K562 (cell line): ENCODE data around the gene NAB1. TPM values are rescaled to one million over a fixed set of nuclear protein-coding genes. Genes with fewer than 3 reads are reported as not detected.

ENCODE experiments used
- CHD1 ChIP-seq: fragments of 200-600 bp; sonication (generic); IDR thresholded peaks from one replicate; pipeline ENCODE4 v1.6.1; 2012; ENCODE audit warnings: mild to moderate bottlenecking, moderate library complexity, low read length, inconsistent platforms
- CTBP1 ChIP-seq: fragments of 450-650 bp; IDR thresholded peaks from 2 replicates; pipeline ENCODE4 v1.6.1; 2016; ENCODE audit warnings: borderline replicate concordance
- DPF2 ChIP-seq: fragments of 450-650 bp; IDR thresholded peaks from 2 replicates; pipeline ENCODE4 v1.6.1; 2016
- FOSL1 ChIP-seq: fragments of 200-800 bp; sonication (Bioruptor generic); conservative IDR thresholded peaks from 2 replicates; pipeline ENCODE4 v1.6.1; 2016; ENCODE audit warnings: missing genetic modification characterization, missing compliant biosample characterization
- GABPB2 ChIP-seq: fragments of 250-450 bp; sonication (Bioruptor Pico); conservative IDR thresholded peaks from 2 replicates; pipeline ENCODE4 v1.5.1; 2021; ENCODE audit warnings: mild to moderate bottlenecking
- IRF2 ChIP-seq: sonication (generic); formaldehyde crosslinking; IDR thresholded peaks from 2 replicates; pipeline ENCODE4 v1.8.1; 2022; ENCODE audit warnings: mild to moderate bottlenecking, missing genetic modification reagents
- MAFF ChIP-seq: IDR thresholded peaks from 2 replicates; pipeline ENCODE4 v1.6.1; 2012; ENCODE audit warnings: low read length, improper control_type of control experiment
- NR2C1 ChIP-seq, 2 experiments: fragments of 450-650 bp; IDR thresholded peaks; 2 replicates each; pipeline ENCODE4 v1.6.1; 2017; ENCODE audit warnings: mild to moderate bottlenecking in 2 of 2, antibody characterized with exemption in 1 of 2, inconsistent platforms in 1 of 2, missing compliant biosample characterization in 1 of 2, missing genetic modification characterization in 1 of 2
- PCBP1 ChIP-seq: fragments of 200-400 bp; formaldehyde crosslinking; IDR thresholded peaks from 2 replicates; pipeline ENCODE4 v1.6.1; 2018; ENCODE audit warnings: mild to moderate bottlenecking, low read depth, low read length; ENCODE audit not compliant: poor library complexity, severe bottlenecking
- TEAD4 ChIP-seq, 2 experiments: sonication (generic) in 1 of 2; formaldehyde crosslinking in 1 of 2; IDR thresholded peaks; 2 replicates each; pipeline versions ENCODE4 v1.6.1 to v1.8.0; 2012 to 2022; ENCODE audit warnings: borderline replicate concordance in 1 of 2, inconsistent platforms in 1 of 2, low read length in 1 of 2, mild to moderate bottlenecking in 1 of 2, missing genetic modification reagents in 1 of 2
- XRCC5 ChIP-seq: fragments of 200-400 bp; formaldehyde crosslinking; IDR thresholded peaks from 2 replicates; pipeline ENCODE4 v1.6.1; 2017; ENCODE audit warnings: low read depth, mild to moderate bottlenecking, low read length
- ZBTB8A ChIP-seq: fragments of 450-650 bp; IDR thresholded peaks from 2 replicates; pipeline ENCODE4 v1.6.1; 2018; ENCODE audit warnings: mild to moderate bottlenecking, moderate library complexity; ENCODE audit not compliant: partially characterized antibody
- ZC3H8 ChIP-seq: fragments of 450-650 bp; IDR thresholded peaks from 2 replicates; pipeline ENCODE4 v1.6.1; 2017
- ZNF408 ChIP-seq: fragments of 250-450 bp; sonication (Bioruptor Pico); IDR thresholded peaks from 2 replicates; pipeline ENCODE4 v1.4.0; 2020; ENCODE audit warnings: low read depth, mild to moderate bottlenecking, moderate library complexity
- ZSCAN32 ChIP-seq: fragments of 450-650 bp; formaldehyde crosslinking; IDR thresholded peaks from 2 replicates; pipeline ENCODE4 v1.4.0; 2020; ENCODE audit warnings: mild to moderate bottlenecking, moderate library complexity
- polyA plus RNA-seq, 8 experiments: library from polyadenylated mRNA; depleted of rRNA in 4 of 8; stranded (reverse) in 5 of 8; unstranded in 3 of 8; fragments of >200 nt; fragmentation: Nextera tagmentation in 2 of 8; fragmentation: Illumina TruSeq in 1 of 8; extraction: Ambion mirVana in 2 of 8; extraction: Trizol in 1 of 8; gene quantifications; 2 replicates each; pipeline versions ENCODE4 v1.2.1 to v1.2.3, GENCODE V29; 2011 to 2014; ENCODE audit warnings: inconsistent platforms in 1 of 8, missing spikeins in 1 of 8
- total RNA-seq, 7 experiments: library from RNA; depleted of rRNA in 6 of 7; stranded (reverse); fragments of >200 nt in 6 of 7; fragmentation: Illumina TruSeq in 2 of 7; extraction: Trizol in 2 of 7; gene quantifications; 2 replicates each; pipeline versions ENCODE4 v1.2.1 to v1.2.3, GENCODE V29; 2011 to 2021; ENCODE audit warnings: low replicate concordance in 1 of 7
- TF ChIP-seq, protein P1 (sequence below): fragments of 450-650 bp; IDR thresholded peaks from 2 replicates; pipeline ENCODE4 v1.6.1; 2016; ENCODE audit warnings: low read depth
- TF ChIP-seq, protein P2 (sequence below): sonication (generic); formaldehyde crosslinking; IDR thresholded peaks from 2 replicates; pipeline ENCODE4 v1.5.0; 2020; ENCODE audit warnings: missing genetic modification reagents
- TF ChIP-seq, protein P3 (sequence below): sonication (generic); formaldehyde crosslinking; IDR thresholded peaks from 2 replicates; pipeline ENCODE4 v1.8.0; 2022; ENCODE audit warnings: mild to moderate bottlenecking, missing genetic modification reagents, borderline replicate concordance

The NAB1 gene
- total and polyA plus RNA-seq, 9 of the 15 experiments (the other 6 are each of a cell fraction or from before 2014, with no cell fraction given) = 3.1 to 23.0 (median 16.3) TPM

DNA sequence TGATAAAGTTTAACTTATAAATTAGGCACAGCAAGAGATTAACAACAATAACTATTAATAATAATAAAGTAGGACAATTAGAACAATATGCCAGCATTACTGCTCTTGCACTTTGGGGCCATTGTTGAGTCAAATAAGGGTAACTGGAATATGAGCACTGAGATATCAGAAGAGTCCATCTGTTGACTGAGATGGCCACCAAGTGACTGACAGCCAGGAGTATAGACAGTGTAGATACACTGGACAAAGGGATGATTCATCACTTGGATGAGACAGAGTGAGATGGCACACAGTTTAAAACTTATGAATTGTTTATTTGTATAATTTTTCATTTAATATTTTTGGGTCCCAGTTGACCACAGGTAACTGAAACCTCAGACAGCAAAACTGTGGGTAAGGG lies 20.0 kb downstream of the NAB1 start (continued):
- TF ChIP-seq, protein P1, sequence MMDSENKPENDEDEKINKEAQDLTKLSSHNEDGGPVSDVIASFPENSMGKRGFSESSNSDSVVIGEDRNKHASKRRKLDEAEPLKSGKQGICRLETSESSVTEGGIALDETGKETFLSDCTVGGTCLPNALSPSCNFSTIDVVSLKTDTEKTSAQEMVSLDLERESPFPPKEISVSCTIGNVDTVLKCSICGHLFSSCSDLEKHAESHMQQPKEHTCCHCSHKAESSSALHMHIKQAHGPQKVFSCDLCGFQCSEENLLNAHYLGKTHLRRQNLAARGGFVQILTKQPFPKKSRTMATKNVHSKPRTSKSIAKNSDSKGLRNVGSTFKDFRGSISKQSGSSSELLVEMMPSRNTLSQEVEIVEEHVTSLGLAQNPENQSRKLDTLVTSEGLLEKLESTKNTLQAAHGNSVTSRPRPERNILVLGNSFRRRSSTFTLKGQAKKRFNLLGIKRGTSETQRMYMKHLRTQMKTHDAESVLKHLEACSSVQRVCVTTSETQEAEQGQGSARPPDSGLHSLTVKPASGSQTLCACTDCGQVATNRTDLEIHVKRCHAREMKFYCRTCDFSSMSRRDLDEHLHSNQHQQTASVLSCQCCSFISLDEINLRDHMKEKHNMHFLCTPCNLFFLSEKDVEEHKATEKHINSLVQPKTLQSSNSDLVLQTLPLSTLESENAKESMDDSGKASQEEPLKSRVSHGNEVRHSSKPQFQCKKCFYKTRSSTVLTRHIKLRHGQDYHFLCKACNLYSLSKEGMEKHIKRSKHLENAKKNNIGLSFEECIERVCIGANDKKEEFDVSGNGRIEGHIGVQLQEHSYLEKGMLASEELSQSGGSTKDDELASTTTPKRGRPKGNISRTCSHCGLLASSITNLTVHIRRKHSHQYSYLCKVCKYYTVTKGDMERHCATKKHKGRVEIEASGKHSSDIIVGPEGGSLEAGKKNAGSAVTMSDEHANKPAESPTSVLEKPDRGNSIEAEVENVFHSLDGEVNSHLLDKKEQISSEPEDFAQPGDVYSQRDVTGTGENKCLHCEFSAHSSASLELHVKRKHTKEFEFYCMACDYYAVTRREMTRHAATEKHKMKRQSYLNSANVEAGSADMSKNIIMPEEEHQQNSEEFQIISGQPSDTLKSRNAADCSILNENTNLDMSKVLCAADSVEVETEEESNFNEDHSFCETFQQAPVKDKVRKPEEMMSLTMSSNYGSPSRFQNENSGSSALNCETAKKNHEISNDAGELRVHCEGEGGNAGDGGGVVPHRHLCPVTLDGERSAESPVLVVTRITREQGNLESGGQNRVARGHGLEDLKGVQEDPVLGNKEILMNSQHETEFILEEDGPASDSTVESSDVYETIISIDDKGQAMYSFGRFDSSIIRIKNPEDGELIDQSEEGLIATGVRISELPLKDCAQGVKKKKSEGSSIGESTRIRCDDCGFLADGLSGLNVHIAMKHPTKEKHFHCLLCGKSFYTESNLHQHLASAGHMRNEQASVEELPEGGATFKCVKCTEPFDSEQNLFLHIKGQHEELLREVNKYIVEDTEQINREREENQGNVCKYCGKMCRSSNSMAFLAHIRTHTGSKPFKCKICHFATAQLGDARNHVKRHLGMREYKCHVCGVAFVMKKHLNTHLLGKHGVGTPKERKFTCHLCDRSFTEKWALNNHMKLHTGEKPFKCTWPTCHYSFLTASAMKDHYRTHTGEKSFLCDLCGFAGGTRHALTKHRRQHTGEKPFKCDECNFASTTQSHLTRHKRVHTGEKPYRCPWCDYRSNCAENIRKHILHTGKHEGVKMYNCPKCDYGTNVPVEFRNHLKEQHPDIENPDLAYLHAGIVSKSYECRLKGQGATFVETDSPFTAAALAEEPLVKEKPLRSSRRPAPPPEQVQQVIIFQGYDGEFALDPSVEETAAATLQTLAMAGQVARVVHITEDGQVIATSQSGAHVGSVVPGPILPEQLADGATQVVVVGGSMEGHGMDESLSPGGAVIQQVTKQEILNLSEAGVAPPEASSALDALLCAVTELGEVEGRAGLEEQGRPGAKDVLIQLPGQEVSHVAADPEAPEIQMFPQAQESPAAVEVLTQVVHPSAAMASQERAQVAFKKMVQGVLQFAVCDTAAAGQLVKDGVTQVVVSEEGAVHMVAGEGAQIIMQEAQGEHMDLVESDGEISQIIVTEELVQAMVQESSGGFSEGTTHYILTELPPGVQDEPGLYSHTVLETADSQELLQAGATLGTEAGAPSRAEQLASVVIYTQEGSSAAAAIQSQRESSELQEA = no peak
- TF ChIP-seq IRF2 (no peak), ZNF408 (CRISPR knock-in tag) (no peak), ZBTB8A (no peak), DPF2 (peak; percentile 76), CTBP1 (peak; percentile 65; the same call in 1 of the 2 replicates), FOSL1 (tag) (peak; percentile 86), GABPB2 (CRISPR knock-in tag) (no peak), TEAD4 (IDR thresholded peaks at IDR 0.05; ENCODE audit: low read length) (peak; percentile 61), TEAD4 (CRISPR knock-in tag; IDR thresholded peaks at IDR 0.05; ENCODE audit: borderline replicate concordance) (no peak), ZC3H8 (no peak), PCBP1 (no peak), CHD1 (no peak), XRCC5 (no peak), MAFF (peak; percentile 35; the same call in 1 of the 2 replicates), ZSCAN32 (CRISPR knock-in tag) (no peak), NR2C1 (IDR thresholded peaks at IDR 0.05) (no peak), NR2C1 (tag; IDR thresholded peaks at IDR 0.05) (no peak)
- TF ChIP-seq, protein P2, sequence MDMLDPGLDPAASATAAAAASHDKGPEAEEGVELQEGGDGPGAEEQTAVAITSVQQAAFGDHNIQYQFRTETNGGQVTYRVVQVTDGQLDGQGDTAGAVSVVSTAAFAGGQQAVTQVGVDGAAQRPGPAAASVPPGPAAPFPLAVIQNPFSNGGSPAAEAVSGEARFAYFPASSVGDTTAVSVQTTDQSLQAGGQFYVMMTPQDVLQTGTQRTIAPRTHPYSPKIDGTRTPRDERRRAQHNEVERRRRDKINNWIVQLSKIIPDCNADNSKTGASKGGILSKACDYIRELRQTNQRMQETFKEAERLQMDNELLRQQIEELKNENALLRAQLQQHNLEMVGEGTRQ = no peak
- TF ChIP-seq, protein P3, sequence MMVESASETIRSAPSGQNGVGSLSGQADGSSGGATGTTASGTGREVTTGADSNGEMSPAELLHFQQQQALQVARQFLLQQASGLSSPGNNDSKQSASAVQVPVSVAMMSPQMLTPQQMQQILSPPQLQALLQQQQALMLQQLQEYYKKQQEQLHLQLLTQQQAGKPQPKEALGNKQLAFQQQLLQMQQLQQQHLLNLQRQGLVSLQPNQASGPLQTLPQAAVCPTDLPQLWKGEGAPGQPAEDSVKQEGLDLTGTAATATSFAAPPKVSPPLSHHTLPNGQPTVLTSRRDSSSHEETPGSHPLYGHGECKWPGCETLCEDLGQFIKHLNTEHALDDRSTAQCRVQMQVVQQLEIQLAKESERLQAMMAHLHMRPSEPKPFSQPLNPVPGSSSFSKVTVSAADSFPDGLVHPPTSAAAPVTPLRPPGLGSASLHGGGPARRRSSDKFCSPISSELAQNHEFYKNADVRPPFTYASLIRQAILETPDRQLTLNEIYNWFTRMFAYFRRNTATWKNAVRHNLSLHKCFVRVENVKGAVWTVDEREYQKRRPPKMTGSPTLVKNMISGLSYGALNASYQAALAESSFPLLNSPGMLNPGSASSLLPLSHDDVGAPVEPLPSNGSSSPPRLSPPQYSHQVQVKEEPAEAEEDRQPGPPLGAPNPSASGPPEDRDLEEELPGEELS = no peak
